Fibroblast of lung (primary cell): Measurements from ENCODE around the gene WFDC2. TPM values are rescaled to one million over a fixed set of nuclear protein-coding genes. Genes with fewer than 3 reads are reported as not detected.

Experiments used
- DNase-seq, 2 donors: peaks; one replicate each; pipeline versions ENCODE4 v3.0.0 to v3.0.0-alpha.2; 2010; ENCODE audit warnings: low read depth in 2 of 2
- H2AFZ ChIP-seq: 2 replicates; pipeline ENCODE4 v1.5.1; 2012; ENCODE audit warnings: low read length, control low read depth, inconsistent platforms
- H3K27ac ChIP-seq: 2 replicates; pipeline ENCODE4 v1.5.1; 2011; ENCODE audit warnings: low read length, control low read depth; ENCODE audit not compliant: insufficient read depth
- H3K27me3 ChIP-seq: 2 replicates; pipeline ENCODE4 v1.5.1; 2011; ENCODE audit warnings: mild to moderate bottlenecking, low read length; ENCODE audit not compliant: control insufficient read depth, insufficient read depth
- H3K36me3 ChIP-seq: 2 replicates; pipeline ENCODE4 v1.5.1; 2011; ENCODE audit warnings: low read length; ENCODE audit not compliant: control insufficient read depth, insufficient read depth
- H3K4me1 ChIP-seq: 2 replicates; pipeline ENCODE4 v1.5.1; 2011; ENCODE audit warnings: low read length; ENCODE audit not compliant: control insufficient read depth, insufficient read depth; ENCODE audit errors: extremely low read depth
- H3K4me2 ChIP-seq: 2 replicates; pipeline ENCODE4 v1.5.1; 2011; ENCODE audit warnings: low read length, control low read depth; ENCODE audit not compliant: insufficient read depth; ENCODE audit errors: extremely low read depth
- H3K4me3 ChIP-seq, 4 experiments: fragments of 200-600 bp in 1 of 4; sonication (generic) in 1 of 4; replicated peaks in 1 of 4; 2 replicates each; pipeline ENCODE4 v1.5.1; 2011 to 2016; ENCODE audit warnings: low read length in 4 of 4, low read depth in 3 of 4, mild to moderate bottlenecking in 3 of 4, control low read depth in 2 of 4, inconsistent platforms in 1 of 4, mixed read lengths in 1 of 4; ENCODE audit not compliant: insufficient read depth in 1 of 4; ENCODE audit errors: control extremely low read depth in 1 of 4
- H3K79me2 ChIP-seq: 2 replicates; pipeline ENCODE4 v1.5.1; 2012; ENCODE audit warnings: mild to moderate bottlenecking, low read length, inconsistent platforms; ENCODE audit not compliant: control insufficient read depth, insufficient read depth
- H3K9ac ChIP-seq: 2 replicates; pipeline ENCODE4 v1.5.1; 2011; ENCODE audit warnings: mild to moderate bottlenecking, low read length, control low read depth; ENCODE audit not compliant: insufficient read depth
- H3K9me3 ChIP-seq: 2 replicates; pipeline ENCODE4 v1.5.1; 2012; ENCODE audit warnings: low read depth, low read length; ENCODE audit not compliant: control insufficient read depth, insufficient read depth
- H4K20me1 ChIP-seq: 2 replicates; pipeline ENCODE4 v1.5.1; 2011; ENCODE audit warnings: low read length; ENCODE audit not compliant: control insufficient read depth, insufficient read depth; ENCODE audit errors: extremely low read depth
- CTCF ChIP-seq, 2 donors: IDR thresholded peaks in 1 of 2; conservative IDR thresholded peaks in 1 of 2; 1 replicate in 1 of 2; 2 replicates in 1 of 2; pipeline ENCODE4 v1.5.1; 2011 to 2012; ENCODE audit warnings: low read length in 2 of 2, control low read depth in 1 of 2, inconsistent platforms in 1 of 2, low read depth in 1 of 2, mild to moderate bottlenecking in 1 of 2
- EZH2 ChIP-seq: IDR thresholded peaks from 2 replicates; pipeline ENCODE4 v1.5.1; 2012; ENCODE audit warnings: low read length, control low read depth, mild to moderate bottlenecking; ENCODE audit errors: missing control alignments
- polyA plus RNA-seq, 2 donors: library from polyadenylated mRNA; depleted of rRNA in 1 of 2; stranded (reverse) in 1 of 2; unstranded in 1 of 2; fragments of >200 nt; gene quantifications; 2 replicates each; pipeline ENCODE4 v1.2.1, GENCODE V29; 2011 to 2012; ENCODE audit warnings: missing spikeins in 1 of 2
- total RNA-seq: library from RNA; depleted of rRNA; stranded (reverse); fragments of >200 nt; gene quantifications from 2 replicates; pipeline ENCODE4 v1.2.1, GENCODE V29; 2014

WFDC2 gene
- total and polyA plus RNA-seq, 2 donors (not counting 1 experiment from before 2014, with no cell fraction given), result not detected

GRCh38 chr20:45440891-45441685, 28.5 kb upstream of the WFDC2 start:
- Histone ChIP-seq H4K20me1 (no peaks in the 10 kb centered on the region), H3K4me3 (no peak overlapping the region), H3K36me3 (no peaks in the 10 kb centered on the region), H3K27me3 (peaks cover 14% of the 10 kb centered on the region), H3K27ac (no peak overlapping the region), H3K9ac (no peak overlapping the region), H3K9me3 (no peaks in the 10 kb centered on the region), H2AFZ (no peak overlapping the region), H3K79me2 (no peaks in the 10 kb centered on the region), H3K4me1 (no peaks in the 10 kb centered on the region), H3K4me2 (no peak overlapping the region)
- no peak for DNase-seq
- no peak for TF ChIP-seq CTCF (conservative IDR thresholded peaks at IDR 0.05 in 1 of 2, IDR thresholded peaks at IDR 0.05 in 1 of 2; ENCODE audit: low read depth in 1 of 2, low read length in 2 of 2)
- no peak for TF ChIP-seq EZH2

- Histone ChIP-seq H3K4me1 (no peaks in the 10 kb centered on the region), H3K9me3 (no peaks in the 10 kb centered on the region), H3K36me3 (no peaks in the 10 kb centered on the region), H2AFZ (no peak overlapping the region), H3K4me3 (no peak overlapping the region), H4K20me1 (no peaks in the 10 kb centered on the region), H3K79me2 (no peaks in the 10 kb centered on the region), H3K9ac (no peak overlapping the region), H3K27me3 (peaks cover 14% of the 10 kb centered on the region), H3K4me2 (no peak overlapping the region), H3K27ac (no peak overlapping the region)
- no peak for TF ChIP-seq EZH2
- no peak for DNase-seq
Measured at GRCh38 chr20:45441746-45442145, 27.8 kb upstream of the WFDC2 start.

- Histone ChIP-seq H3K9ac (no peak overlapping the region), H3K79me2 (no peaks in the 10 kb centered on the region), H3K9me3 (no peaks in the 10 kb centered on the region), H3K4me3 (no peak overlapping the region), H3K27ac (no peak overlapping the region), H3K36me3 (no peaks in the 10 kb centered on the region), H2AFZ (no peak overlapping the region), H3K27me3 (peaks cover 14% of the 10 kb centered on the region), H4K20me1 (no peaks in the 10 kb centered on the region), H3K4me1 (no peaks in the 10 kb centered on the region), H3K4me2 (no peak overlapping the region)
- DNase-seq, result no peak
- TF ChIP-seq EZH2, result no peak
- no peak for TF ChIP-seq CTCF (conservative IDR thresholded peaks at IDR 0.05 in 1 of 2, IDR thresholded peaks at IDR 0.05 in 1 of 2; ENCODE audit: low read depth in 1 of 2, low read length in 2 of 2)
Measured at GRCh38 chr20:45444050-45444449, 25.5 kb upstream of the WFDC2 start.
